HG03565 (cell line): ENCODE data around the gene COX20.

Experiments used
- ATAC-seq: cut with Tn5 transposase; IDR thresholded peaks from one replicate; pipeline ENCODE4 v1.9.1; 2021; ENCODE audit warnings: mild to moderate bottlenecking, moderate library complexity; ENCODE audit not compliant: unreplicated experiment

The COX20 gene

GRCh38 chr1:244850099-244850852 is 14.8 kb downstream of the COX20 start:
- no peak for ATAC-seq

GRCh38 chr1:244850896-244851295 is 15.4 kb downstream of the COX20 start:
- no peak for ATAC-seq

- no peak for ATAC-seq
Measured at GRCh38 chr1:244851546-244852231, 16.2 kb downstream of the COX20 start.

- ATAC-seq = no peak
Measured at GRCh38 chr1:244852694-244853093, 17.2 kb downstream of the COX20 start.

- no peak for ATAC-seq
Measured at GRCh38 chr1:244854166-244854565, 18.7 kb downstream of the COX20 start.

DNA sequence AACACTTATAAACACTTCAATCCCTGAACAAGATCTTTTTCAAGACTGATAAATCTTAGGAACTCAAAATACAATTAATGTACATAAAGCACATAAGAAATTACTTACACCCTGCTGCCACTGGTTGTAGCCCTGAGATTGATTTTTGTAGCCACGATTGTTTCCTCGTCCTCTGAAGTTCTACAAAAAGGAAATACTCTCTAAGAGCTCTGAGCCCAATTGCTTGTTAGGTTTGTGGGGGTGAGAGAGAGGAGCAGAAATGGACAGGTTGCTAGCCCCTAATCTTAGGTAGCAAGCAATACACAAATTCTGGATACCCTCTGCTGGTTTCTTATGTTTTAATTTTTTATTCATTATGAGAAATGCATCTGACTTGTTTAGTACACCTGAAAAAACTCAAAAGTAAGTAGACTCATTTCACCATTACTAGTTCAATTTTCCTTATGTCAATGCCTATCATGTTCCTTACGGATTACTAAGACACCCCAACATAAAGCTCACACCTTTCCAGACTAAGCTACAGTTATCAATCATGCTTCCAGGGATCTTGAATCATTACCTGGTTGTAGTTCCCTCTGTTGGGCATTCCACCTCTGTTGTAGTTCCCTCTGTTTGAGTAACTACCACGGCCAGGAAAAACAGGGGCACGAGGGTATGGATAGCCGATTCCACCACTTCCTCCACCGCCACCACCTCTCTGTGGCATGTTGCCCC is 19.6 kb downstream of the COX20 start:
- no peak for ATAC-seq

DNA sequence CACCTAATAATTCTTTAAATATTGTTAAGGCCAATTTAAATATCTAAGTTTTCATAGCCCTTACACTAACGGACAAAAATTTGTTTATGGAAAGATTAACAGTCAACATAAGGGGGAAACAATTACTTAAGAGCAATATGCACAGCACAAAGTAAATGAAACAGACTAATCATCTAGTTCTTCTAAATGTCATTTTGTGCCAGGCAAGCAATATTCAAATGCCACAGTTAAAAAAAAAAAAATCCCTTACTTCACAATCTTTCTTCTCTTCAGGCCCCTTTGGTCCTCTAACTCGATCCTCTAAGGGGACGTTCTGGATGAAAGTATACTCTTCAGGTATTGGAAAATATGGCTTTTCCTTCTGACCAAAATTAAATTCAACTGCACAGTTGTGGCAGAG is 22.3 kb downstream of the COX20 start:
- ATAC-seq = no peak

- ATAC-seq = no peak
Measured at GRCh38 chr1:244858357-244858756, 22.9 kb downstream of the COX20 start.

DNA sequence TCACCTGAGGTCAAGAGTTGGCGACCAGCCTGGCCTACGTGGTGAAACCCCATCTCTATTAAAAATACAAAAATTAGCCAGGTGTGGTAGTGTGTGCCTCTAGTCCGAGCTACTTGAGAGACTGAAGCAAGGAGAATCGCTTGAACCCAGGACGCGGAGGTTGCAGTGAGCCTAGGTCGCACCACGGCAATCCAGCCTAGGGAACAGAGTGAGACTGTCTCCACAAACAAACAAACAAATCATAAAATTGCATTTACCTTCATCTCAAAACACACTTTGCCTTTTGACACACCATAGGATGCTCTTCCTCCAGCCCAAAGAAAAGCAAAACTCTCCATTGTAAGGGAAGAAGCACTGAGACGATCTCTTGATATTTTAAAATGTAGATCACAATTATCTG is 24.6 kb downstream of the COX20 start:
- ATAC-seq = no peak

GRCh38 chr1:244860914-244861610 is 25.6 kb downstream of the COX20 start:
- ATAC-seq = no peak

DNA sequence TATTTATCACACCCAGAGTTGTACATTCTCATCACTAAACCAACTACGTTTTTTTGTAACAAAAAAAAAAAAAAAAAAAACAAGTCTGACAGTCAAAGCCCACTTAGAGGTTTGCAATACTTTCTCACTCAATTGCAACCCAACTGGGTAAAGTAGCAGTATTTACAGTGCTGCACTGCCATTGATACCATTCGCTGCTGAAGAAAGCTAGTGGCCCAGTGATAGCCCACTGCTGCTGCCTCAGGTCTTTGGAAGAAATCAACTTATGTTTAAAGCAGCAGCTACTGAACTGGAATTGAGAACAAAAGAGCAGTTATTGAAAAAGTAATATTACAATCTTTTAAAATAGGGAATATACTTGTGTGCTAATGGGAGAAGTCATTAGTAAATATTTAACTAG is 26.2 kb downstream of the COX20 start:
- no peak for ATAC-seq

GRCh38 chr1:244862354-244862698 is 26.9 kb downstream of the COX20 start:
- ATAC-seq = no peak

DNA sequence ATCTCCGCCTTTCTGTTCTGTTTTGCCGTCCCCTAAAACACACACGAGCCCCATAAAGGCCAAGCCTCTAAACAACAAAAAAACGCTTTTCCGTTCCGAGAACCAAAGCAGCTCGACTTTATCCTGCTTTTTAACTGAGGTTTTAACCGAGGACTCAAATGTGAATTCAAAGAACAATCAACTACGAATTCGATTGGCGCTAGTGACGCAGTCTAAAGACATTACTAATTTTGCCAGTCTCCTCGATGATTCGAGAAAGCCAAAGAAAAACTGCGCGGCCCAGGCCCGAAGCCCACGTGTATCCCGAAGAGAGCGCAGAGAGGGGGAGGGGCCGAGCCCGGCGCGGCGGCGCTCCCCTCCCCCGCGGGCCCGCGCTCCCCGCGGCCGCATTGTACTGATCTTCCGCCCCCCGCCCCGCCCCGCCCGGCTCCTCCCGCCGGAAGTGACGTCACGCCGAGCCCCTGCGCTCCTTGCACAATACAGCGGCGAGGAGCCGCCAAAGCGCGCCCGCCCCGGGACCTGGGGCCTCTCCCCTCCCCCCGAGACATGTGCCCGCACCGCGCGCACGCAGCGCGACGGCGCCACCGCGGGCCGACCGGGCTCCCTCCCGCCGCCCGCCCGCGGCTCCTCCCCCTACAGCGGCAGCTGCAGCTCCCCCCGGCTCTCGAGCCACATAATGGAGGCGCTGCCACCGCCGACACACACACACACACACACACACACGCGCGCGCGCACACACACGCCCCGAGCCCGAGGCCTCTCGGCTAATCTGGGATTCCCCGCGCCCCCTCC is 27.4 kb downstream of the COX20 start:
- ATAC-seq = peak; percentile 51

- ATAC-seq = no peak
Measured at GRCh38 chr1:244863491-244864252, 28.2 kb downstream of the COX20 start.

DNA sequence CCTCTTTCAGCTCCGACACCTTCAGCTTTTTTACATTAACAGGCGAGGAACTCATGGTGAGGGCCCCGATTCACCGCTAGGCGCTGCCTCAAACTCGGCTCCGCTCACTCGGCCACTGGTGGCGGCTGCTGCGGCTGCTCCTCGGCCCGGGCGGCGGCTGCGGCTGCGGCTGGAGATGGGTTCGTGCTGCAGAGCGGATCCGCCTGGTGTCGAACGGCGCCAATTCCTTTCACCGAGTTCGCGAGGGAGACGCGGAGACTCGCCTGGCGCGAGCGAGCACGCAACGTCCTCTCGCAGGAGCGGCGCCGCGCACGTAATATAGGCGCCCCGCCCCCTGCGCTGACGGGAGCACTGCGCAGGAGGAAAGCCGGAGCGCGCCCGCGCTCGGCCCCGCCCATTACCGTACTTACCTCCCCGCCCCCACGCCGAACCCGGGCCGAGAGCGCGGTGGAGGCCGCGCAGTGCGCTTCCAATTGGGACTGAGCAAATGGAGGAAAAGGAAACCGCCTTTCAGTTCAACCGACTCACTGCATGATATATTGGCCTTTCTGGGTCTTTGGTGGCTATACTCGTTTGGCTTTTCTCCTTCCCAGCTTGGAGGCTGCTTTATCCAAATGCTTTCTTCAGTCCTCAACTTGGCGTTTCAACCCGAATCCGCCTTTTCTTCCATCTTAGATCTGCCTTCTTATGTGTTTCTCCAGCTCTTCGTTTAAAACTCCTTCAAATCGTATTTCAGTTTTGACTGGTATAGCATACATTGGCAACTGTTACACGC is 29.0 kb downstream of the COX20 start, which contains the start of gene HNRNPU:
HNRNPU (minus strand) TSS at position 291 of the 775 bp plus-strand sequence; CDS start at position 55, 236 bp downstream.
- peak; percentile 68 for ATAC-seq

- ATAC-seq = no peak
Measured at GRCh38 chr1:244865028-244865371, 29.5 kb downstream of the COX20 start.

GRCh38 chr1:244865820-244866219 is 30.4 kb downstream of the COX20 start:
- no peak for ATAC-seq

- no peak for ATAC-seq
Measured at GRCh38 chr1:244866355-244866754, 30.9 kb downstream of the COX20 start.
